CD4-positive, alpha-beta T cell treated with Interleukin-10 for 1 hour (primary cell): ENCODE measurements around the gene OR56A3.

ENCODE experiments used
- DNase-seq: peaks from one replicate; pipeline ENCODE4 v3.0.0-alpha.2; 2020

The OR56A3 gene

GRCh38 chr11:5983443-5983842 lies 41.4 kb downstream of the OR56A3 start:
- DNase-seq, result no peak

GRCh38 chr11:5986885-5987284 lies 44.8 kb downstream of the OR56A3 start, which contains the start of gene OR52L1:
Gene OR52L1, minus strand, starts transcription at chr11:5986985. Its CDS starts 55 bp downstream, at chr11:5986930.
- DNase-seq, result no peak

- no peak for DNase-seq
These were observed 47.2 kb downstream of the OR56A3 start for GRCh38 chr11:5989203-5989602.

DNA sequence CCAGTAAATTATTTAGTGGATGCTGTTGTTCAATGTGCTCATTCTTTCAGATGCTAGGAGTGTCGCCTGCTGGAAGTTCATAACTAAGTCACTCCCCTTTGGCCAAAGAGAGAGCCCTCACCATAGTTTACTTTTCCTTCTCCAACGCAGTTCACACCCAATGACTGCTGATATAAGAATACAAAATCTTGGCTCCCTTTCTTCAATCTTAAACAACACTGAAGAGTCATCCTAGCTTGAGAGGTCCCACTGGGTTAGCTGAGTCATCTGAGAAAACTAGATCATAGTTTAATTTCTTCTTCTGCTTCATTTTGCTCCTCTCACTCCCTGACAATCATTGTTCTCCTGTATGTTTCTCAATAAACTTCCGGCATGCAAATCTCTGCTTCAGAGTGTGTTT lies 50.1 kb downstream of the OR56A3 start:
- DNase-seq, result no peak

GRCh38 chr11:5992604-5993251 lies 50.7 kb downstream of the OR56A3 start:
- DNase-seq, result no peak

DNA sequence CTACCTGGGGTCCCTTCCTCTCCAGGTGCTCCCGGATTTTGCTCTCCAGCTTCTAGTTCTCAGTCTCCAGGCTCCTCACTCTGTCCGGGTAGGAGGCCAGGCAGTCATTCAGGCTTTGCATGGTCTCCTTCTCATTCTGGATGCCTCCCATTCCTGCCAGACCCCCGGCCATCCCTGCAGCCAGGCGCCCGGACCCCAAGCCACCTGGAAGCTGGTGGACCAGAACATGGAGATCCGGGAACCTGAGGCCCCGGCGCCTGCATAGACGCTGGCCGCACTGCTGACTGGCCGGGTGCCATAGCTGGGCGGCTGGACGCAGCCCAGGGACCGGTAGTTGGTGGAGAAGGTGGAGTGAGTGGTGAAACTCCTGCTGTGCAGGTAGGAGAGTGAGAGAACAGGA lies 52.7 kb downstream of the OR56A3 start:
- no peak for DNase-seq
